Gastroesophageal sphincter (tissue), 3 donors: Measurements from ENCODE around the gene FOXF1.

Experiments
- CTCF ChIP-seq, 4 experiments: fragments of 200-600 bp in 2 of 4; fragments of 450-650 bp in 2 of 4; sonication (generic) in 1 of 4; IDR thresholded peaks; one replicate each; pipeline ENCODE4 v1.5.1; 2017 to 2019; ENCODE audit warnings: antibody characterized with exemption in 4 of 4, mild to moderate bottlenecking in 2 of 4, moderate library complexity in 2 of 4
- POLR2A ChIP-seq, 2 donors: fragments of 450-650 bp; IDR thresholded peaks; one replicate each; pipeline ENCODE4 v1.6.1; 2017; ENCODE audit warnings: antibody characterized with exemption in 2 of 2, mild to moderate bottlenecking in 2 of 2, moderate library complexity in 1 of 2

GRCh38 chr16:86519007-86519648 lies 8.8 kb downstream of the FOXF1 start:
- TF ChIP-seq CTCF (IDR thresholded peaks at IDR 0.05) = no peak
- no peak for TF ChIP-seq POLR2A (IDR thresholded peaks at IDR 0.05)
